ENCODE measurements around the gene RASA2. TPM values are rescaled to one million over a fixed set of nuclear protein-coding genes. Genes with fewer than 3 reads are reported as not detected.

RASA2 gene
- total and polyA plus RNA-seq, 2 experiments from 2014 or later, result 16.6 to 28.6 TPM

GRCh38 chr3:141597931-141598330 is 111.1 kb downstream of the RASA2 start (continued):
- TF ChIP-seq, protein P1, sequence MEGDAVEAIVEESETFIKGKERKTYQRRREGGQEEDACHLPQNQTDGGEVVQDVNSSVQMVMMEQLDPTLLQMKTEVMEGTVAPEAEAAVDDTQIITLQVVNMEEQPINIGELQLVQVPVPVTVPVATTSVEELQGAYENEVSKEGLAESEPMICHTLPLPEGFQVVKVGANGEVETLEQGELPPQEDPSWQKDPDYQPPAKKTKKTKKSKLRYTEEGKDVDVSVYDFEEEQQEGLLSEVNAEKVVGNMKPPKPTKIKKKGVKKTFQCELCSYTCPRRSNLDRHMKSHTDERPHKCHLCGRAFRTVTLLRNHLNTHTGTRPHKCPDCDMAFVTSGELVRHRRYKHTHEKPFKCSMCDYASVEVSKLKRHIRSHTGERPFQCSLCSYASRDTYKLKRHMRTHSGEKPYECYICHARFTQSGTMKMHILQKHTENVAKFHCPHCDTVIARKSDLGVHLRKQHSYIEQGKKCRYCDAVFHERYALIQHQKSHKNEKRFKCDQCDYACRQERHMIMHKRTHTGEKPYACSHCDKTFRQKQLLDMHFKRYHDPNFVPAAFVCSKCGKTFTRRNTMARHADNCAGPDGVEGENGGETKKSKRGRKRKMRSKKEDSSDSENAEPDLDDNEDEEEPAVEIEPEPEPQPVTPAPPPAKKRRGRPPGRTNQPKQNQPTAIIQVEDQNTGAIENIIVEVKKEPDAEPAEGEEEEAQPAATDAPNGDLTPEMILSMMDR (conservative IDR thresholded peaks at IDR 0.05; ENCODE audit: low read depth in 2 of 2), result no peak
- no peak for TF ChIP-seq EZH2 (IDR thresholded peaks at IDR 0.05; ENCODE audit: low read depth, unreplicated experiment)
- TF ChIP-seq POLR2AphosphoS5 (IDR thresholded peaks at IDR 0.05; ENCODE audit: low read depth), result no peak
- TF ChIP-seq STAT1 (IDR thresholded peaks at IDR 0.05; ENCODE audit: unreplicated experiment), result no peak
- TF ChIP-seq ETS1 (IDR thresholded peaks at IDR 0.05), result no peak

GRCh38 chr3:141600331-141600730 is 113.5 kb downstream of the RASA2 start:
- Histone ChIP-seq H3K27ac (ENCODE audit: low read depth) (no peak overlapping the region), H3K27me3 (ENCODE audit: insufficient read depth) (no peaks in the 10 kb centered on the region), H3K79me2 (replicated peaks; ENCODE audit: insufficient read depth) (no peaks in the 10 kb centered on the region), H3K36me3 (ENCODE audit: insufficient read depth) (no peaks in the 10 kb centered on the region), H3F3A (replicated peaks; ENCODE audit: low read depth) (no peaks in the 10 kb centered on the region), H3K4me1 (ENCODE audit: insufficient read depth) (no peaks in the 10 kb centered on the region), H3K4me3 (no peak overlapping the region), H3K9me2 (ENCODE audit: insufficient read depth) (no peaks in the 10 kb centered on the region), H2AFZ (no peak overlapping the region), H3K4me2 (no peak overlapping the region), H4K20me1 (replicated peaks; ENCODE audit: insufficient read depth) (no peaks in the 10 kb centered on the region)
- Mint-ChIP-seq H3K4me1 (no peaks in the 10 kb centered on the region), H3K9me3 (peaks cover 17% of the 10 kb centered on the region), H3K27me3 (ENCODE audit: insufficient read depth, low read depth, poor library complexity) (peaks cover 2% of the 10 kb centered on the region), H3K36me3 (ENCODE audit: low read depth) (peaks cover 30% of the 10 kb centered on the region), H3K27ac (no peak overlapping the region), H3K4me3 (no peak overlapping the region)
- DNase-seq (ENCODE audit: low spot score) (no peak), ATAC-seq (no peak)
- TF ChIP-seq ETS1 (IDR thresholded peaks at IDR 0.05) (no peak), NANOG (IDR thresholded peaks at IDR 0.05; ENCODE audit: borderline replicate concordance) (no peak), EZH2 (IDR thresholded peaks at IDR 0.05; ENCODE audit: low read depth, unreplicated experiment) (no peak), JUNB (IDR thresholded peaks at IDR 0.05; ENCODE audit: unreplicated experiment) (no peak), POLR2AphosphoS5 (IDR thresholded peaks at IDR 0.05; ENCODE audit: low read depth) (no peak), EZH2phosphoT487 (IDR thresholded peaks at IDR 0.05; ENCODE audit: unreplicated experiment) (no peak), ZNF331 (CRISPR knock-in tag; IDR thresholded peaks at IDR 0.05; ENCODE audit: low read depth) (no peak)
- TF ChIP-seq, protein P1 (conservative IDR thresholded peaks at IDR 0.05; ENCODE audit: low read depth in 2 of 2), result no peak
- TF ChIP-seq, protein P2, sequence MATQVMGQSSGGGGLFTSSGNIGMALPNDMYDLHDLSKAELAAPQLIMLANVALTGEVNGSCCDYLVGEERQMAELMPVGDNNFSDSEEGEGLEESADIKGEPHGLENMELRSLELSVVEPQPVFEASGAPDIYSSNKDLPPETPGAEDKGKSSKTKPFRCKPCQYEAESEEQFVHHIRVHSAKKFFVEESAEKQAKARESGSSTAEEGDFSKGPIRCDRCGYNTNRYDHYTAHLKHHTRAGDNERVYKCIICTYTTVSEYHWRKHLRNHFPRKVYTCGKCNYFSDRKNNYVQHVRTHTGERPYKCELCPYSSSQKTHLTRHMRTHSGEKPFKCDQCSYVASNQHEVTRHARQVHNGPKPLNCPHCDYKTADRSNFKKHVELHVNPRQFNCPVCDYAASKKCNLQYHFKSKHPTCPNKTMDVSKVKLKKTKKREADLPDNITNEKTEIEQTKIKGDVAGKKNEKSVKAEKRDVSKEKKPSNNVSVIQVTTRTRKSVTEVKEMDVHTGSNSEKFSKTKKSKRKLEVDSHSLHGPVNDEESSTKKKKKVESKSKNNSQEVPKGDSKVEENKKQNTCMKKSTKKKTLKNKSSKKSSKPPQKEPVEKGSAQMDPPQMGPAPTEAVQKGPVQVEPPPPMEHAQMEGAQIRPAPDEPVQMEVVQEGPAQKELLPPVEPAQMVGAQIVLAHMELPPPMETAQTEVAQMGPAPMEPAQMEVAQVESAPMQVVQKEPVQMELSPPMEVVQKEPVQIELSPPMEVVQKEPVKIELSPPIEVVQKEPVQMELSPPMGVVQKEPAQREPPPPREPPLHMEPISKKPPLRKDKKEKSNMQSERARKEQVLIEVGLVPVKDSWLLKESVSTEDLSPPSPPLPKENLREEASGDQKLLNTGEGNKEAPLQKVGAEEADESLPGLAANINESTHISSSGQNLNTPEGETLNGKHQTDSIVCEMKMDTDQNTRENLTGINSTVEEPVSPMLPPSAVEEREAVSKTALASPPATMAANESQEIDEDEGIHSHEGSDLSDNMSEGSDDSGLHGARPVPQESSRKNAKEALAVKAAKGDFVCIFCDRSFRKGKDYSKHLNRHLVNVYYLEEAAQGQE (IDR thresholded peaks at IDR 0.05; ENCODE audit: unreplicated experiment), result no peak

Data from GM23338 (cell line).